Gastroesophageal sphincter (tissue), 3 donors: ENCODE measurements around the gene SSUH2.

Source experiments
- POLR2A ChIP-seq, 2 donors: fragments of 450-650 bp; IDR thresholded peaks; one replicate each; pipeline ENCODE4 v1.6.1; 2017; ENCODE audit warnings: antibody characterized with exemption in 2 of 2, mild to moderate bottlenecking in 2 of 2, moderate library complexity in 1 of 2
- TF ChIP-seq, protein P1 (sequence below), 4 experiments: fragments of 200-600 bp in 2 of 4; fragments of 450-650 bp in 2 of 4; sonication (generic) in 1 of 4; IDR thresholded peaks; one replicate each; pipeline ENCODE4 v1.5.1; 2017 to 2019; ENCODE audit warnings: antibody characterized with exemption in 4 of 4, mild to moderate bottlenecking in 2 of 4, moderate library complexity in 2 of 4

DNA sequence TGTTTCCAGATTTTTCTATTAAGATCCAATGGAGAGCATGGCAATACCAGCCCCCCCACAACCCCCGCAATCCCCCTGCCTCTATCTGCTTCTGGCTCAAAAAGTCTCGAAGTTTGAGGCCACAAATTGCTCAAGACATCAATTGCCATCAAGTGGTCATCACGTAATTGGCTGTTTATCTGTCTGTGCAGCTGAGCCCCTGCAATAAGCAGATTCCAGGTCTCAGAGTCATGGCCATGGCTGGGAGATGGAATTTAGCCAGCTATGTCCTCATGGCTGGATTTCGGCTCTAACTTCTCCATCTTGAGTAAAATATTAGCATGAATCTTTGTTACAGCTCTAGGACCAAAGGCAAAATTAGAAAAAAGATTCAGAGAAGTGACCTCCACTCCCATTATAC, 22.7 kb downstream of the SSUH2 start:
- no peak for TF ChIP-seq POLR2A (IDR thresholded peaks at IDR 0.05)
- TF ChIP-seq, protein P1, sequence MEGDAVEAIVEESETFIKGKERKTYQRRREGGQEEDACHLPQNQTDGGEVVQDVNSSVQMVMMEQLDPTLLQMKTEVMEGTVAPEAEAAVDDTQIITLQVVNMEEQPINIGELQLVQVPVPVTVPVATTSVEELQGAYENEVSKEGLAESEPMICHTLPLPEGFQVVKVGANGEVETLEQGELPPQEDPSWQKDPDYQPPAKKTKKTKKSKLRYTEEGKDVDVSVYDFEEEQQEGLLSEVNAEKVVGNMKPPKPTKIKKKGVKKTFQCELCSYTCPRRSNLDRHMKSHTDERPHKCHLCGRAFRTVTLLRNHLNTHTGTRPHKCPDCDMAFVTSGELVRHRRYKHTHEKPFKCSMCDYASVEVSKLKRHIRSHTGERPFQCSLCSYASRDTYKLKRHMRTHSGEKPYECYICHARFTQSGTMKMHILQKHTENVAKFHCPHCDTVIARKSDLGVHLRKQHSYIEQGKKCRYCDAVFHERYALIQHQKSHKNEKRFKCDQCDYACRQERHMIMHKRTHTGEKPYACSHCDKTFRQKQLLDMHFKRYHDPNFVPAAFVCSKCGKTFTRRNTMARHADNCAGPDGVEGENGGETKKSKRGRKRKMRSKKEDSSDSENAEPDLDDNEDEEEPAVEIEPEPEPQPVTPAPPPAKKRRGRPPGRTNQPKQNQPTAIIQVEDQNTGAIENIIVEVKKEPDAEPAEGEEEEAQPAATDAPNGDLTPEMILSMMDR (IDR thresholded peaks at IDR 0.05), result no peak
